CD4-positive, alpha-beta T cell treated with Interleukin-21 for 1 hour (primary cell): Measurements from ENCODE around the gene ASB10.

Source experiments
- DNase-seq: peaks from one replicate; pipeline ENCODE4 v3.0.0-alpha.2; 2020

ASB10 gene

GRCh38 chr7:151187409-151188251 is 580 bp upstream of the ASB10 start:
- DNase-seq, result no peak

DNA sequence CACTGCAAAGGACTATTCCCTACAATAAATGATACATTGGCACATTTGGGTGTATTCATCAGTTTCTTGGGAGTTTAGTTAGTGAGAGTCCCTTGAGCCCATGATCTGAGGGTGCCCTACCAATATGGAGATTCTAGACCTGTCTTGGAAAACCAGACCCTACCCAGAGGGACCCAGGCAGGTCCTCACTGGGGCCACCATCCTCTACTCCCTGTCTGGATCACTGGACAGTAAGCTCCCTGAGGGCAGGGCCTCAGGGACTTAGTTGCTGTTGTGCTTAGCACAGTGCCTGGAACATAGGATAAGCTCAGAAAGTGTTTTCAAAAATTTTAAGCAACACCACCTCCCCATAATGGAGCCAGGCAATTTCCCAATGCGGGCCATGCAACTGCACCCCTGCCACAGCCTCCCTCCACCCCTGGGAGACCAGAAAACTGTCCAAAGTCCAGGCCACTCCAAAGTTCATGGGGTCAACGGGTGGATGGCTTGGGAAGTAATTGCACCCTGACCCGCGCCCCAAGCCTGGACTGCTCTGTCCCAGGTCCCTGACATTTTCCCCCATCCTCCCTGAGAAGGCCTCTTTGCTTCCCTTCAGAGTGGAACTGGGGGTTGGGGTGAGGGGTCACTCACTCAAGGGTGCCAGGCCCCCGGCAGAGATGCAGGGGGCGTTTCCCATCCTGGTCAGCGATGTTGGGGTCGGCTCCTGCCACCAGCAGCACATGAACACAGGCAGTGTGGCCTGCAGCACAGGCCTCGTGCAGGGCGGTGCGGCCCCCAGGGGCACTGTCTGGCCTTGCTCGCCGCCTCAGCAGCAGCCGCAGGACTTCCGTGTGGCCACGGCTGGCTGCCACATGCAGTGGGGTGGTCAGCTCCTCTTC is 1.0 kb downstream of the ASB10 start:
- DNase-seq, result no peak

DNA sequence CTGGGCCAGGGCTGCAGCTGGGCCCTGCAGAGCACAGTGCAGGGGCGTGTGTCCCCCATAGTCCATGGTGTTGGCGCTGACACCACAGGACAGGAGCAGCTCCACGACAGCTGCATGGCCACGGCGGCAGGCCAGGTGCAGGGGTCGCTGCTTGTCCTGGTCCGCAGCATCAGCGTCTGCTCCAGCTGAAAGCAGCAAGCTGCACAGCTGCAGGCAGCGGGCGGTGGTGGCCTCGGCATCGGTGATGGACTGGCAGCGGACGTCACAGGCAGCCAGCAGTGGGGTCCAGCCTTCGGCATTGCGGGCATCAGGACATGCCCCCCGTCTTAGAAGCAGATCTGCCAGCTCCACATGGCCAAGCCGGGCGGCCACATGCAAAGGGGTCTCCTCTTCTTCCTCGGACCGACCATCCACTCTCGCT is 6.0 kb downstream of the ASB10 start:
- DNase-seq, result no peak

DNA sequence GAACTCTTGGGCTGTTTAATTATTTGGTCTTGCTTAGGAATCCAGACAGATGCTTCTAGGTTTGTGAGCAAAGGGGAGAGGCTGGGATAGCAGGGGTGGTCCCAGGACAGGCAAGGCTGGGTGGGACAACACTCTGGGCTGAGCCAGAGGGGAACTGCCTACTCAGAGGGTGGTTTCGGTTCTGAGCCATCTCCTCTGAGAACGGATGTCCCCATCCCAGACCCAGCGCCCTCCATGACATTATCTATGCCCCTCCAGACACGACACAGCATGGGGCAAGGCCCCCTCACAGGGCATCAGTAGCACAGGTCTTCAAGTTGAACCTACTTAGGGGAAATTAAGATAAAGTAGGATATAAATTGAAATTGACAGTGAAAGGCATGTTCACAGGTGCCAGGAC is 7.1 kb downstream of the ASB10 start:
- no peak for DNase-seq

- no peak for DNase-seq
Observed at GRCh38 chr7:151179287-151179860, 7.7 kb downstream of the ASB10 start.

GRCh38 chr7:151178831-151179230 is 8.2 kb downstream of the ASB10 start:
- no peak for DNase-seq

DNA sequence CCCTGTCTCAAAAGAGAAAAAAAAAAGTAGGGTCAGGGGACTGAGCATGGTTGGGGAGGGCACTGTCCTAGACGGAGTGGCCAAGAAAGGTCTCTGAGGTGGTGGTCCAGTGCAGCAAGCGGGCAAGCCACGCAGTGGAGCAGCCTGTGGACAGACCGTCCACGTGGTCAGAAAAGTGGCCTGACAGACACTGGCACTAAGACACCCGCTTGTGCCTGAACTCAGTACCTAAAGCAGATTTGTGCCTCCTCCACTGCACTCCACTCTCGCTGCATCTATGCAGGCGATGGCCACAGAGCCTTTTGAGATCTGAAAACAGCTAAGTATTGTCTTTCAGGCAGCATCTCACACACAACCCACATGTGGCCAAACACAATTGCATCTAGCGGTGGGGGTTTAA is 8.8 kb downstream of the ASB10 start:
- no peak for DNase-seq

DNA sequence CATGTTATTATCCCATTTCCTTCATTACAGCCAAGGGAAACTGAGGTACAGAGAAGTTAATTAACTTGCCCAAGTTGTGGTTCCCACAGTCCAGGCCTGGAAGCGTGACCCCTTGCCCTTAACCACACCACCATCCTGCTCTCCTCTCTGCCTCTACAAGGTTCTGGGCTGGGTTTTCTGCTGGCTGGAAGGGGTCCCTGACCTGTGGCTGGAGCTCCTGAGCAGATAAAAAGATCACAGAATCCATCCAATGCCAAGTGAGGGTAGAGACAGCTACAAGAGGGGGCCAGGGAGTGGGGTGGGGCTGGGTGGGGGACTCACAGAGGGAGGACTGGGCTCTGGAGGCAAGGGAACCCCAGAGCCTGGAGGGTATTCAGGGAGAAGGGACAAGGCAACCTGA is 9.7 kb downstream of the ASB10 start:
- DNase-seq, result no peak

DNA sequence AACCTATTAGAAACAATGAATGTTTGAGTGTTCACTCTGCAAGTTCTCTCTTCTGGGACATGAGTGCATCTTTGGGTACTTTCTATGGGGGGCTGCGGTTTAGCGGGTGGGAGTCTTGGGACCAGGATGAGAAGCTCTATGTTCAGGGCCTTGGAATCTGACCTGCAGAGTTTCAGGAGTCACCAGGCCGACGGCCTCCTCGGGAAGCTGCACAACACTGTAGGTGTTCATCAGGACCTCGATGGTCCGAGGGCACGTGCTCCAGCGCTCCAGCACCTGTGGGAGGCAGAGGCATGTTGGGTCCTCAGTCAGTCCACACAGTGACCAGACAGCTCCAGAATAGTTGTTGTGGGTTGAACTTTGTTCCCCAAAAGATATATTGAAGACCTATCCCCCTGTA is 10.6 kb downstream of the ASB10 start:
- DNase-seq, result no peak

DNA sequence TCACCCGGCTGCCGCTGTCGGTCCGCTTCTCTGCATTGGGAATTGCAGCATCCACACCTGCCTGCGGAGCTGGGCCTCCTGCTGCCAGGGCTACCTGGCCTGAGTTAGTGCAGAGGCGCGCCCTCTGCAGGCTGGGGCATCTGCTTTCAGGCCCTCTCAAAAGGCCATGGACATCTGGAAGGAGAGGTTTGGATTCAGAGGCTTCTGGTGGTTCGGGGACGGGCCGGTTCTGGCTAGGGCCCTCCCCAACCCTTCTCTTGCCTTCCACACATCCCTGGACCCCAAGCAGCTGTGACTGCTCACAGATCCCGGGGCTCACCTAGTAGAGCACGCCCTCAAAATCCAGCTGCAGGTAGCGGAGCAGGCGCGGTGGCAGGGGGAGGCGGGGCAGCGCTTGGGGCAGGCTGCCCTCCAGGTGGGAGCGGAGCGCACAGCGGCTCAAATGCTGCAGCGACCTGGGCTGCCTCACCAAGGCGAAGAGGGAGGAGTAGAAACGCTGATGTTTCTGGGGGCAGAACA is 11.2 kb downstream of the ASB10 start:
- no peak for DNase-seq

DNA sequence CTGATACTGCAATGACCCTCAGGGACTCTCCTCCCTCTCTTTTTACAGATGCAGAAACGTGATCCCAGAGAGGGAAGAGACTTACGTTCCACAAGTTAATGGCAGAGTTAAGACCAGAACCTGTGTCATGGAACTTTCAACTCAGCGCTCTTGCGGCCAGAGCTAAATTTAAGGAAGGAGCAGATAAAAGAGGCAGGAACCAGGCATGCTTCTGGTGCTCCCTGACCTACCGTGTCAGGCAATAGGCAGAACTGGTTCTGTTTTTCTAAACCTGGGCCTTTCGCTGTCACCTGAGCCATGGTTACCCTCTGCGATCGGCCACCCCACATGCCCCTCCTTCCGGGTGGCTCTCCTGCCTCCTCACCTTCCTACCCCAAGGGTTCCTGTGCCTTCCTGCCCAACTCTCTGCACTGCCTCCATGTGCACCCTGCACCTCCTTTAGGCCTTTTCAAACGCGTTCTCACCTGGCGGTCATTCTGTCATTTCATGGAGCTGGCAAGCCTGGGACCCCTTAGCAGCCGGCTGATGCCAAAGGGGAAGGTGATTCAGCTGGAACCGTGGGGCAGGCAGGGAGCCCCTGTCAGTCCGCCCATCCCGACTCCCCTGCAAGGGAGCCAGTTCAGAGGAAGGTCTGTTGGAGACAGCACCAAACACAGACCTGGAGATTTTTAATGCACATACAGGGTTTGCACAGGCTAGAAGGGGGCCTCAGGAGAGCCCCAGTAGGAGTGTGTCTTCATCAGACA is 11.8 kb downstream of the ASB10 start:
- no peak for DNase-seq

- DNase-seq, result peak; percentile 17
Observed at GRCh38 chr7:151174246-151175046, 12.6 kb downstream of the ASB10 start.

- no peak for DNase-seq
Observed at GRCh38 chr7:151173386-151174245, 13.4 kb downstream of the ASB10 start.

DNA sequence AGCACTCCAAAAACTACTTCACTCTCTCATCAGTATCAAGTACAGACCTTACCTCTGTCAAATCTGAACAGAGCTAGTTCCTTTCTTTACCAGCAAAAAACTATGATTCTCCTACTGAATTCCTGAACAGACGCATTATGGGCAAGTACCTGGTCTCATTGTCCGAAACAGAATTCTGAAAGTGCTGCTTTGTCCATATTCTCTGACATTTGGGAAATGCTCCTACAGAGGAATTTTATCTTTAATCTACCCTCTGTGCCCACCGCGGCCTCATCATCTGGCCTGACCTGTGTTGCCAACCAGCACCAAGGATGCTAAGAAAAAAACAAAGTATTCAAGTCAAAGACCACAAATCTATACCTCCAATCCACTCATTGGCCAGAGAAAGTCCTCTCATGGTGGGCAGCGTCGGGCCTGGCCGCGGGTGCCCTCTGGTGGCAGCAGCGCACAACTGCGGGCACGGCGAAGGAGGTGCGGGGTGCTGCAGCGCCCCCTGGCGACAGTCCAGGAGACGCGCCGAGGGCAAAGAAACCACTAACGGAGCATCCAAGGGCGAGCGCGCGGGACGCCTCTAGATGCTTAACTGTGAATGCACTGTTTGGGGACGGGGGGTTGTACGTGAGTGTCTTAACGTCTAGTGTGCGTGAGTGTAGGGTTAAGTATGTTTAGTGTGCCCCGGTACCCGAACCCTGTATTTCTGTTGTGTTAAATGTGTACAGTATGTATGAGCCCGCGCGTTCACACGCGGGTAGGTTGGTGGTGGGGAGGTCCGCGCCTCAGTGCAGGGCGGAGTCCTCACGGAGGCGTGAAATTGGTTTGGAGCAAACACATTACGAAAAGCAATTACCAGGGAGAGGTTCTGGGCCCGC is 14.5 kb downstream of the ASB10 start:
- peak; percentile 82 for DNase-seq

GRCh38 chr7:151168787-151169162 is 18.3 kb downstream of the ASB10 start:
- DNase-seq, result no peak

DNA sequence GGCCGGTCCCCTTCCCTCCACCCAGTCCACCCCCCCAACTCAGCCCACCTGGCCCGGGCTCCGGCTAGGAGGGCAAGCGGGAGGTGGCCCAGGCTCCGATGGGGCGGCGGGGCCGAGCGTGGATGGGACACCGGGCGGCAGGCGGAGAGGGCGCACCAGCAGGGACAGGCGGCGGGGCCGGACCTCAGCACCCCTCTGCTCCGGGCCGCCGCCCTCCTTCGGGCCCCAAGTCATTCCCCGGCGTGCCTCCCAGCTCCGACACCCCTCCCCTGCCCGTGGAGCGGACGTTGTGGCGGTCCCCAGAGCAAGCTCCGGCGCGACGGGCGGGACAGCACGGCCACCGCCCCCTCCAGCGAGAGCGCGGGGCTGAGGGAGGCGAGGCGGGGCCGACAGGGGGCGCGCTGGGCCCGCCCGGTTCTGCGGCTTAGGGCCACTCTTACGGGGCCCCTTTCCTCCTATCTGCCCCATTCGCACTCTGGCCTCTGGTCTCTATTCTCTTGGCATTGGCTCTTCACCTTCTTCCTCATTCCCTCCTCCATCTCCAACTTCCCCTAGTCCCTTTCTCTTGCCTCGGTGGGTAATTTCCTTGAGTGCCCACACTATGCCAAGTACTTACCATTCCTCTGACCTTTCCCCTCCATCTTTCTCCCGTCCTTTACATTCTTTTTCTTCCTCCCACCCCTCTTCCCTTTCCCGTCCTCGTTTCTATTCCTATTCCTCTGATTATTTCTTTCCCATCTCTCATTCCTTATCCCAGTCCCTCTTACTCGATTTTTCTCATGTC is 18.9 kb downstream of the ASB10 start:
- DNase-seq, result peak; percentile 61

DNA sequence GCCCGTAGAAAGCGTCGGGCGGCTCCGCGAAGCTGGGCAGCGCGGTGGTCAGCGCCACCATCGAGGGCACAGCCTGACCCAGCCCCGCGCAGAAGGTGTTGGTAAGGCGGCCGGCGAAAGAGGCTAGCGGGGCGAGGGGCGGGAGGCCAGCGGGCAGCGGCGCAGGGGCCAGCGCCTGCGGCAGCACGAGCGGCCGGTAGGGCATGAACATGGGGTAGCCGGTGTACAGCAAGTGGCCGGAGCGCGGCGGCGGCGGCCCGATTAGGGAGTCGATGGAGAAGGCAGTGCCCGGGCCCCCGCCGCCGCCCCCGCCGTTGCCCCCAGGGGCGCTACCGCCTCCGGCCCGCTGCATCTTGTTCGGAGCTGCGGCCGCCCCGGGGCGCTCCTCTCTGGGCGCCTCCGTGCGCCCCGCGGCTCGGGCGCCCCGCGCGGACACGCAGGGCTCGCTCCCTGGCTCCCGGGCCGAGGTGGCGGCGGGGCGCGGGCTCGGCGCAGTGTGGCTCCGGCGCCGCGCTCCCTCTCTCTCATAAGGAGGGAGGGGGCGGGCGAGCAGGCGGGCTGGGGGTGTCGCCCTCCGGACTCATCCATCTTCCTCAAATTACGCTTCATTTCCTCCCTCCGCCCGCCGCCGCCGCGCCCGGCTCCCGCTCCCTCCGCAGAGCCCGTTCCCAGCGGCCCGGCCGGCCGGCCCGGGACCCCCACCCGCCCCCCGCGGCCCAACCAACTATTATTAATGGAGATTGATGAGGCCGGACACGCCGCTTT is 19.7 kb downstream of the ASB10 start, which contains the start of gene GBX1:
Gene GBX1, minus strand, starts transcription at position 498 of the 765 bp plus-strand sequence. Its CDS starts 146 bp downstream, at position 352.
- peak; percentile 11 for DNase-seq

GRCh38 chr7:151166629-151167196 is 20.3 kb downstream of the ASB10 start:
- DNase-seq, result no peak
